SU-DHL-6 (cell line): ENCODE data around the gene GPATCH4.

Experiments used
- H2AFZ ChIP-seq: fragments of 200-600 bp; sonication (generic); 2 replicates; pipeline ENCODE4 v1.6.1; 2014; ENCODE audit warnings: low read depth, mild to moderate bottlenecking, moderate library complexity, mixed read lengths, antibody characterized with exemption, low read length; ENCODE audit not compliant: severe bottlenecking
- H3F3A ChIP-seq: fragments of 200-600 bp; shearing (Covaris generic); 2 replicates; pipeline ENCODE4 v1.6.0; 2016; ENCODE audit warnings: antibody characterized with exemption, mild to moderate bottlenecking; ENCODE audit not compliant: insufficient read depth
- H3K27ac ChIP-seq: fragments of 200-600 bp; sonication (generic); 2 replicates; pipeline ENCODE4 v1.5.1; 2016; ENCODE audit warnings: low read depth, mild to moderate bottlenecking, low read length, moderate library complexity, mixed read lengths
- H3K27me3 ChIP-seq: fragments of 200-600 bp; sonication (generic), shearing (Covaris generic); 2 replicates; pipeline ENCODE4 v1.6.0; 2014; ENCODE audit warnings: mild to moderate bottlenecking, low read length
- H3K36me3 ChIP-seq: fragments of 200-600 bp; sonication (generic); 2 replicates; pipeline ENCODE4 v1.6.1; 2014; ENCODE audit warnings: mild to moderate bottlenecking, low read length, mixed read lengths
- H3K4me2 ChIP-seq: fragments of 300-600, 200-600 bp; shearing (Covaris generic), sonication (generic); 2 replicates; pipeline ENCODE4 v1.6.0; 2014; ENCODE audit warnings: low read length, low read depth, mild to moderate bottlenecking; ENCODE audit not compliant: poor library complexity, severe bottlenecking
- H3K4me3 ChIP-seq: fragments of 200-600 bp; sonication (generic); 2 replicates; pipeline ENCODE4 v1.5.1; 2014; ENCODE audit warnings: antibody characterized with exemption, low read length, mild to moderate bottlenecking, mixed read lengths; ENCODE audit not compliant: insufficient read depth, poor library complexity, severe bottlenecking
- H3K79me2 ChIP-seq: fragments of 200-600 bp; sonication (generic); 2 replicates; pipeline ENCODE4 v1.6.1; 2014; ENCODE audit warnings: mild to moderate bottlenecking, low read length, moderate library complexity; ENCODE audit not compliant: insufficient read depth
- H3K9ac ChIP-seq: fragments of 200-600 bp; sonication (generic); 2 replicates; pipeline ENCODE4 v1.7.0; 2014; ENCODE audit warnings: mild to moderate bottlenecking, low read length
- H3K9me2 ChIP-seq: fragments of 200-600 bp; sonication (generic); replicated peaks from 2 replicates; pipeline ENCODE4 v1.6.1; 2014; ENCODE audit warnings: low read length; ENCODE audit not compliant: insufficient read depth
- H3K9me3 ChIP-seq: fragments of 200-600 bp; sonication (generic); 2 replicates; pipeline ENCODE4 v1.6.1; 2014; ENCODE audit warnings: low read length, mixed read lengths; ENCODE audit not compliant: insufficient read depth
- H4K20me1 ChIP-seq: fragments of 200-600 bp; sonication (generic); 2 replicates; pipeline ENCODE4 v1.6.1; 2014; ENCODE audit warnings: low read depth, mild to moderate bottlenecking, antibody characterized with exemption, low read length, moderate library complexity, mixed read lengths
- EZH2phosphoT487 ChIP-seq: fragments of 200-600 bp; sonication (generic), shearing (Covaris generic); conservative IDR thresholded peaks from 2 replicates; pipeline ENCODE4 v1.6.1; 2018; ENCODE audit warnings: mild to moderate bottlenecking, antibody characterized with exemption, low read length, moderate library complexity, mixed read lengths
- TF ChIP-seq, protein P1 (sequence below): fragments of 200-600 bp; sonication (generic); IDR thresholded peaks from one replicate; pipeline ENCODE4 v1.5.1; 2017; ENCODE audit warnings: antibody characterized with exemption, mild to moderate bottlenecking, low read length, moderate library complexity; ENCODE audit not compliant: insufficient read depth, poor library complexity, severe bottlenecking

The GPATCH4 gene

GRCh38 chr1:156602557-156602993 lies 1.3 kb upstream of the GPATCH4 start:
- H3F3A ChIP-seq, result peaks cover 27% of the 10 kb centered on the region
- H3K4me3 ChIP-seq, result no peak overlapping the region
- H3K27me3 ChIP-seq, result no peaks in the 10 kb centered on the region

GRCh38 chr1:156601892-156602291 lies 613 bp upstream of the GPATCH4 start:
- no peaks in the 10 kb centered on the region for H3K9me2 ChIP-seq
- no peaks in the 10 kb centered on the region for H4K20me1 ChIP-seq
- H3K79me2 ChIP-seq, result peaks cover 32% of the 10 kb centered on the region
- H3K27me3 ChIP-seq, result no peaks in the 10 kb centered on the region
- no peaks in the 10 kb centered on the region for H3K36me3 ChIP-seq
- peak overlapping the region; percentile 79 for H3K4me2 ChIP-seq
- H3K27ac ChIP-seq, result peak overlapping the region; percentile 73
- peak overlapping the region; percentile 79 for H3K9ac ChIP-seq
- H2AFZ ChIP-seq, result peak overlapping the region; percentile 94
- H3K9me3 ChIP-seq, result no peaks in the 10 kb centered on the region
- TF ChIP-seq EZH2phosphoT487, result no peak
- TF ChIP-seq, protein P1, sequence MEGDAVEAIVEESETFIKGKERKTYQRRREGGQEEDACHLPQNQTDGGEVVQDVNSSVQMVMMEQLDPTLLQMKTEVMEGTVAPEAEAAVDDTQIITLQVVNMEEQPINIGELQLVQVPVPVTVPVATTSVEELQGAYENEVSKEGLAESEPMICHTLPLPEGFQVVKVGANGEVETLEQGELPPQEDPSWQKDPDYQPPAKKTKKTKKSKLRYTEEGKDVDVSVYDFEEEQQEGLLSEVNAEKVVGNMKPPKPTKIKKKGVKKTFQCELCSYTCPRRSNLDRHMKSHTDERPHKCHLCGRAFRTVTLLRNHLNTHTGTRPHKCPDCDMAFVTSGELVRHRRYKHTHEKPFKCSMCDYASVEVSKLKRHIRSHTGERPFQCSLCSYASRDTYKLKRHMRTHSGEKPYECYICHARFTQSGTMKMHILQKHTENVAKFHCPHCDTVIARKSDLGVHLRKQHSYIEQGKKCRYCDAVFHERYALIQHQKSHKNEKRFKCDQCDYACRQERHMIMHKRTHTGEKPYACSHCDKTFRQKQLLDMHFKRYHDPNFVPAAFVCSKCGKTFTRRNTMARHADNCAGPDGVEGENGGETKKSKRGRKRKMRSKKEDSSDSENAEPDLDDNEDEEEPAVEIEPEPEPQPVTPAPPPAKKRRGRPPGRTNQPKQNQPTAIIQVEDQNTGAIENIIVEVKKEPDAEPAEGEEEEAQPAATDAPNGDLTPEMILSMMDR, result no peak
- H3F3A ChIP-seq, result peaks cover 27% of the 10 kb centered on the region
- H3K4me3 ChIP-seq, result peak overlapping the region; percentile 56

More at GRCh38 chr1:156602557-156602993, 1.3 kb upstream of the GPATCH4 start:
- Histone ChIP-seq H3K27ac (no peak overlapping the region), H3K4me2 (peak overlapping the region; percentile 79), H3K9ac (no peak overlapping the region), H3K79me2 (peaks cover 32% of the 10 kb centered on the region), H4K20me1 (no peaks in the 10 kb centered on the region), H3K9me2 (no peaks in the 10 kb centered on the region), H2AFZ (no peak overlapping the region), H3K36me3 (no peaks in the 10 kb centered on the region), H3K9me3 (no peaks in the 10 kb centered on the region)
- no peak for TF ChIP-seq EZH2phosphoT487
- TF ChIP-seq, protein P1, result peak; percentile 46

- TF ChIP-seq, protein P1, result no peak
- Histone ChIP-seq H3K36me3 (no peaks in the 10 kb centered on the region), H3K4me2 (peak overlapping the region; percentile 79), H3K27ac (peak overlapping the region; percentile 73), H2AFZ (peak overlapping the region; percentile 94), H4K20me1 (no peaks in the 10 kb centered on the region), H3F3A (peaks cover 27% of the 10 kb centered on the region), H3K9me2 (no peaks in the 10 kb centered on the region), H3K9me3 (no peaks in the 10 kb centered on the region), H3K27me3 (no peaks in the 10 kb centered on the region), H3K9ac (peak overlapping the region; percentile 79), H3K4me3 (peak overlapping the region; percentile 56), H3K79me2 (peaks cover 32% of the 10 kb centered on the region)
Observed at GRCh38 chr1:156600733-156601121, 552 bp downstream of the GPATCH4 start.
